EH (cell line): ENCODE results near the gene CNIH2.

Experiments
- DNase-seq: peaks from one replicate; pipeline ENCODE4 v3.0.0-alpha.2; 2015; ENCODE audit warnings: low read depth

The CNIH2 gene

DNA sequence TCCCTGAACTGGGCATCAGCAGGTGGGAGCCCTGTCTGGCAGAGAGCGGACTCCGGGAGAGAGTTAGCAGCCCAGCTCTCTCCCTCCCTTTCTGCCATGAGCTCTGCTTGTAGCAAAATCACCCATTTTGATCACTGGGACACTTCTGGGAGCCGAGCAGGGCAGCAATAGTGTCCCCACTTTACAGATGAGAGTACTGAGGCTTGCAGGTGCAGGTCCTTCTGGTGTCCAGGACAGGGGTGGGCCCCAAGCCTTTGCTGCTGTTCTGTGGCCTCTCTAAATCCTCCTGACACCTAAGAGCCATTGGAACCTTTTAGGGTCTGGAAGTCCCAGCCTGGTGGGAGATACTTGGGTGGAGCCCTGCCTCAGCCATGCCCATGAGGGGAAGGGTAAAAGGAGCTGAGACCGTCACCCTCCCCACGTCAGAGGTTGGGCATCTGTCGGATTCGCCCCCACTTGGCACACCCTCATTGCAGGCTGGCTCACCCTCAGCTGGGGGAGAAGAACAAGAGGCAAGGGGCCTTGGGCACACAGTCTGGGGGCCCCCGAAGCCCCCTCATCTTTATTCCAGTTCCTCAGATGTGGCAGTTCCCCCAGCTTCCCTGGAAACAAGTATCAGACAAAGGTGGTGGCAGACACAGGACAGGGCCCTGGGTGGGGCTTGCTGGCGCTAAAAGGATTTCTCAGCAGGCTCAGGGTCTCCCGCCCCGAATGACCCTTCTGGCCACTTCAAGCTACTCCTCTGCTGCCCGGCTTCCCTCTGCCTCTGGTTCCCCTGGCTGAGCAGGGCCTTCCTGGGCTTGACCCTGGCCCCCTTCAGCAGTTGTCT is 53.8 kb downstream of the CNIH2 start:
- no peak for DNase-seq

GRCh38 chr11:66332371-66333219 is 54.6 kb downstream of the CNIH2 start:
- no peak for DNase-seq

GRCh38 chr11:66333220-66333877 is 55.4 kb downstream of the CNIH2 start:
- no peak for DNase-seq
